Brain microvascular endothelial cell (primary cell): Measurements from ENCODE around the gene IMPDH1.

Experiments
- DNase-seq: peaks from one replicate; pipeline ENCODE4 v3.0.0-alpha.2; 2020
- H3K27ac ChIP-seq: fragments of 250-450 bp; sonication (Bioruptor Pico); 2 replicates; pipeline ENCODE4 v1.5.1; 2020; ENCODE audit warnings: mild to moderate bottlenecking, moderate library complexity
- H3K27me3 ChIP-seq: fragments of 250-450 bp; sonication (Bioruptor Pico); replicated peaks from 2 replicates; pipeline ENCODE4 v1.5.1; 2020; ENCODE audit warnings: mild to moderate bottlenecking
- H3K36me3 ChIP-seq: fragments of 250-450 bp; sonication (Bioruptor Pico); replicated peaks from 2 replicates; pipeline ENCODE4 v1.5.1; 2020; ENCODE audit warnings: mild to moderate bottlenecking
- H3K4me3 ChIP-seq: 2 replicates; pipeline ENCODE4 v1.5.1; 2011; ENCODE audit warnings: low read depth, mild to moderate bottlenecking, control low read depth, low read length, moderate library complexity
- in situ Hi-C: cut with HindIII; loops from 2 replicates; pipeline ENCODE4 v1.10.0; 2017; ENCODE audit warnings: low sequenced_read_pairs, low pct_ligation_motif_present
- TF ChIP-seq, protein P1 (sequence below): IDR thresholded peaks from 2 replicates; pipeline ENCODE4 v1.5.1; 2011; ENCODE audit warnings: low read depth, mild to moderate bottlenecking, moderate library complexity, low read length, control low read depth, inconsistent platforms; ENCODE audit errors: missing control alignments

The IMPDH1 gene

DNA sequence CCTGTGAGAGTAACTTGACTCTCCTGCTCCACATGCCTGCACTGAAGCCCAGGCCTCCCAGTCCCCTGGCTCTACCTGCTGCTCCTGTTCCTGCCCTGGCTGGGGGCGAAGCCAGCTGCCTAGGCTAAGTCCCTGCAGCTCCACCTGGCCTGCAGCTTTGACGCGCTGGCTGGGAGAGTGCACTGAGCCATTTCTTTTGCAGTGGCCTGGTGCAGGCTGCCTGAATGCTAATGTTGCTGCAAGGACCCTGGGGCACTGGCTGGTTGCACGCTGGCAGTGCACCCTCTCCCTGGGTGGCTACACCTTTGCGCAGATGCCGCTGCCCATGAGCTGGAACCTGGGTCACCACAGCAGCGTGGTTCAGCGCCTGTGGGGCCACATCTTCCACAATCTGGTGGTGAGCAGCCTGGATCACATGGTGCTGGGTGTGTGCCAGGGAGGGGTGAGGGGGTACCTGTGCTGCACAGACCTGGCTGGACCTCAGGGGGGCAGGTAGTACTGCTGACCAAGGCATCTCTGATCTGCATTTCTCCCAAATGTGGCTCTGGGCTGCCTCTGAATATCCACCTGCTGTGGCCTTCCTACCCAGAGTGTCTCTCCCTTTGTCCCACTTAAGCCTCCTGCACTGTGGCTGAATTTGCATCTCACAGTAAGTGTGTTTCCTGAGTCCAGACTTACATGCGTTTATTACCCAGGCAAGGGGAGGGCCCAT is 20.0 kb downstream of the IMPDH1 start:
- Histone ChIP-seq H3K4me3 (no peak overlapping the region), H3K36me3 (peaks cover 23% of the 10 kb centered on the region), H3K27me3 (peaks cover 9% of the 10 kb centered on the region), H3K27ac (no peak overlapping the region)
- TF ChIP-seq, protein P1, sequence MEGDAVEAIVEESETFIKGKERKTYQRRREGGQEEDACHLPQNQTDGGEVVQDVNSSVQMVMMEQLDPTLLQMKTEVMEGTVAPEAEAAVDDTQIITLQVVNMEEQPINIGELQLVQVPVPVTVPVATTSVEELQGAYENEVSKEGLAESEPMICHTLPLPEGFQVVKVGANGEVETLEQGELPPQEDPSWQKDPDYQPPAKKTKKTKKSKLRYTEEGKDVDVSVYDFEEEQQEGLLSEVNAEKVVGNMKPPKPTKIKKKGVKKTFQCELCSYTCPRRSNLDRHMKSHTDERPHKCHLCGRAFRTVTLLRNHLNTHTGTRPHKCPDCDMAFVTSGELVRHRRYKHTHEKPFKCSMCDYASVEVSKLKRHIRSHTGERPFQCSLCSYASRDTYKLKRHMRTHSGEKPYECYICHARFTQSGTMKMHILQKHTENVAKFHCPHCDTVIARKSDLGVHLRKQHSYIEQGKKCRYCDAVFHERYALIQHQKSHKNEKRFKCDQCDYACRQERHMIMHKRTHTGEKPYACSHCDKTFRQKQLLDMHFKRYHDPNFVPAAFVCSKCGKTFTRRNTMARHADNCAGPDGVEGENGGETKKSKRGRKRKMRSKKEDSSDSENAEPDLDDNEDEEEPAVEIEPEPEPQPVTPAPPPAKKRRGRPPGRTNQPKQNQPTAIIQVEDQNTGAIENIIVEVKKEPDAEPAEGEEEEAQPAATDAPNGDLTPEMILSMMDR: no peak
- DNase-seq: no peak
- in situ Hi-C loops: no loop called here

DNA sequence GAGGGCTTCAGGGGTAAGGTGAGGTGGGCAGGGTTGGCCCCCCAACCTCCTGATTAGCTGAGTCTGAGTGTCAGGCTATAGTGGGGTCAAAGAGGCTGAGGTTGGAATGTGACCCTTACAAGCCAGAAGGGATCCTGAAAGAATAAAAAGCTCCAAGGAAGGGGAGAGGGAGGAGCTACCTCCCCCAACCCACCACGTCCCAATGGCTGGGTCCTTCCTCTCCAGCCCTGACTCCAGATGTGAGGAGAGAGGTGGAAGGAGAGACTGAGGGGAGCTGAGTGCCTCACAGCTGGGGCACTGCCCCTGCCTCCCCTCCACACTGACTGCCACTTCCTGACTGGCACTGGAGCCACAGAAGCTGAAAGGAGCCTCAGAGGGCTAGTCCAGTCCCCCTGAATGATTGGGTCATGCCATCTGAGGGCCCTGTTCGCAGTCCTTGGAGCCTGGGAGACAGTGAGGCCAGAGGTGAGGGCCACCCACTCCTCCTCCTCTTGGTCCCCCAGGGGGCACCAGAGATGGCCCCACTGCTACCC is 20.6 kb downstream of the IMPDH1 start:
- H3K27ac ChIP-seq: no peak overlapping the region
- H3K4me3 ChIP-seq: no peak overlapping the region
- H3K27me3 ChIP-seq: peaks cover 9% of the 10 kb centered on the region
- TF ChIP-seq, protein P1: peak; percentile 14
- no peak for DNase-seq
- peaks cover 18% of the 10 kb centered on the region for H3K36me3 ChIP-seq
- in situ Hi-C loops: no loop called here

DNA sequence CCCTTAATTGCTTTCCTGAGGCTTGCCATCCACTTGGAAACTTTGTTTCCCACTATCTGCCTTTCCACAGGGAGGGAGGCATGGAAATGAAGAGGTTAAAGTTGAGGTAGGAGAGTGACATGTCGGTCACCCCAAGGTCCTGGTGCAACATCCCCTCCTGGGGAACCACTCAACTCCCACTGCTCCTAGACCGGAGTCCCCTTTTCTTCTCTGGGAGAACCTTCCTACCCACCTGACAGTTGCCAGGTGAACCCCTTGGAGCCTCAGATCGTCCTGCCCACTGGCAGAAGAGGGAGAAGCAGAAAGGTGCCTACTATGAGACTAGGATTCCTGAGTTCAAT is 21.7 kb downstream of the IMPDH1 start:
- H3K27ac ChIP-seq: no peak overlapping the region
- TF ChIP-seq, protein P1: no peak

DNA sequence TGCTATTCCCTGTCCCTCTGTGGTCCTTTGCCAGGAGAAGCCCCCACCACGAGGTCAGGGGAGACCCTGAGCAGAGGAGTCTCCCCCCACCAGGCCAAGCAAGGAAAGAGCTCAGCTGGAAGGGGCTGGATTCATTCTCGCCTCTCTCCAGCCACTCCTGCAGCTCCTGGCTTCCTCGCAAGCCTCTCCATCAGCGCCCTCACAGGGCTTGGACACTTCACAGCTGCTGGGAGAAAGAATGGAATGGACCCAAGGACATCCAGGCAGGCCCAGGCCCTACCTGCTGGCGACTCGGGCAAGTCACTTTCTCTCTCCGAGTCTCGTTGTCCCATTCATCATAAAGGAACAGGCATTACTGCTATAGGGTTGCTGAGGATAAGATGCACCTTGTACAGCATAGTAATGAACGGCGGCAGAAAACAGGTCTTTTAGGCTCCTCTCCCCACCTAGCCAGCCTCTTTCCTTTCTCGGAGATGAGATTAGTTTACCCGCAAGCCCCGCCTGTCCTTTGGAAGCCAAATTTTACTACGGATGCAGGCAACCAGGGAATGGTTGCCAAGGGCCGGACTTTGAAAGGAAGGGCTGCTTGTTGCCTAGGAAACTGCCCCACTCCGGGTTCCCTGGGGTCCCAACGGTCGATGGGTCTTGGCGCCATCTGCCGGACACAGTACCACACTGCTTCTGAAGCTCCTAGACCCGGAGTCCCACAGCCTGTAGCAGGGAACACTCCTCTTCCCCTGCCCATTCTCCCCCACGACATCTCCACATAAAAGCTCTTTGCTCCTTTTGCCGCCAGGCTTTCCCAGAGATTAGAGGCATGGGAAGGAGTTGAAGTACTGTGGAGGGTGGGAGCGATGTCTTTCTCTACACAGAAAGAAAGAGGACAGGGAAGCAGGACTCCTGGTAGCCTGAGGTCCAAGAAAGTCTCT is 22.3 kb downstream of the IMPDH1 start:
- peaks cover 9% of the 10 kb centered on the region for H3K27me3 ChIP-seq
- TF ChIP-seq, protein P1: peak; percentile 93
- peak; percentile 73 for DNase-seq
- no peak overlapping the region for H3K27ac ChIP-seq
- in situ Hi-C loops: no loop called here
- H3K4me3 ChIP-seq: no peak overlapping the region
- H3K36me3 ChIP-seq: peaks cover 5% of the 10 kb centered on the region

More for the DNA sequence above, 21.7 kb downstream of the IMPDH1 start:
- H3K4me3 ChIP-seq: no peak overlapping the region
- peaks cover 12% of the 10 kb centered on the region for H3K36me3 ChIP-seq
- in situ Hi-C loops: no loop called here
- H3K27me3 ChIP-seq: peaks cover 9% of the 10 kb centered on the region
- no peak for DNase-seq

DNA sequence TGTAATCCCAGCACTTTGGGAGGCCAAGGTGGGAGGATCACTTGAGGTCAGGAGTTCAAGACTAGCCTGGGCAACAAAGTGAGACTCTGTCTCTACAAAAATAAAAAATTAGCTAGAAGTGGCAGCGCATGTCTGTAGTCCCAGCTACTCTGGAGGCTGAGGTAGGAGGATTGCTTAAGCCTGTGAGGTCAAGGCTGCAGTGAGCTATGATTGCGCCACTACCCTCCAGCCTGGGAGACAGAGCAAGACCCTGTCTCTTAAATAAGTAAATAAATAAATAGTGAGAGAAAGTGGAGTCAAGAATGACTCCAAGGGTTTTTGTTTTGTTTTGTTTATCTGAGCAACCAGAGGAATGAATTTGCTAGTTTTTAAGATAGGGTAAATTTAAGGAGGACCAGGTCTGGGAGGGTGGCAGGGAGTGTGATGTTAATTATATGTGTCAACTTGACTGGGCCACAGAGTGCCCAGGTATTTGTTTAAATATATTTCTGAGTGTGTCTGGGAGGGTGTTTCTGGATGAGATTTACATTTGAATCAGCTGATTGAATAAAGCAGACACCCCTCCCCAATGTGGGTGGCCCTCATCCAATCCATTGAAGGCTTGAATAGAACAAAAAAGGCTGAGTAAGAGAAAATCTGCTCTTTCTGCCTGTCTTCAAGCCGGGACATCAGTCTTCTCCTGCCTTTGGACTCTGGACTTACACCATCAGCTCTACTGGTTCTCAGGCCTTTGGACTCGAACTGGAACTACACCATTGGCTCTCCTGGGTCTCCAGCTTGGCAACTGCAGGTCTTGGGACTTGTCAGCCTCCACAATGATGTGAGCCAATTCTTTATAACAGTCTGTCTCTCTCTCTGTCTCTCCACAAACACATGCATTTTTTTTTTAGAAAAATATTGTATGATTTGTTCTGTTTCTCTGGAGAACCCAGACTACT is 23.5 kb downstream of the IMPDH1 start:
- in situ Hi-C loops: no loop called here
- no peaks in the 10 kb centered on the region for H3K36me3 ChIP-seq
- no peak overlapping the region for H3K4me3 ChIP-seq
- no peak for DNase-seq
- H3K27me3 ChIP-seq: peaks cover 9% of the 10 kb centered on the region
- H3K27ac ChIP-seq: no peak overlapping the region
- TF ChIP-seq, protein P1: no peak
